OCI-LY1 (cell line): Measurements from ENCODE around the gene PZP.
"Not testable (repeated sequence)": the region's sequence is repeated elsewhere in the genome, so short reads cannot be mapped to it uniquely, and the experiment has no call there.

Experiments
- H2AFZ ChIP-seq: fragments of 200-600 bp; sonication (generic), shearing (Covaris generic); 2 replicates; pipeline ENCODE4 v1.6.0; 2014; ENCODE audit warnings: antibody characterized with exemption, mild to moderate bottlenecking, low read length
- H3F3A ChIP-seq: fragments of 200-600 bp; sonication (generic), shearing (Covaris generic); 2 replicates; pipeline ENCODE4 v1.6.0; 2014; ENCODE audit warnings: mild to moderate bottlenecking, antibody characterized with exemption, low read length, moderate library complexity; ENCODE audit not compliant: insufficient read depth
- H3K27ac ChIP-seq: fragments of 200-600 bp; sonication (generic); 2 replicates; pipeline ENCODE4 v1.5.1; 2014; ENCODE audit warnings: low read length, mixed run types, mild to moderate bottlenecking, low read depth; ENCODE audit not compliant: poor library complexity, severe bottlenecking
- H3K27me3 ChIP-seq: fragments of 200-600 bp; sonication (generic); 2 replicates; pipeline ENCODE4 v1.6.0; 2014; ENCODE audit warnings: antibody characterized with exemption, mild to moderate bottlenecking, low read length, moderate library complexity; ENCODE audit not compliant: insufficient read depth
- H3K36me3 ChIP-seq: fragments of 200-600 bp; sonication (generic); 2 replicates; pipeline ENCODE4 v1.6.1; 2014; ENCODE audit warnings: mild to moderate bottlenecking, antibody characterized with exemption, low read length, moderate library complexity, mixed read lengths; ENCODE audit not compliant: insufficient read depth
- H3K4me1 ChIP-seq: fragments of 200-600 bp; sonication (generic); 2 replicates; pipeline ENCODE4 v1.5.1; 2014; ENCODE audit warnings: mild to moderate bottlenecking, low read length, moderate library complexity; ENCODE audit not compliant: insufficient read depth, severe bottlenecking
- H3K4me2 ChIP-seq: fragments of 200-600 bp; sonication (generic), shearing (Covaris generic); 2 replicates; pipeline ENCODE4 v1.6.1; 2014; ENCODE audit warnings: low read length
- H3K4me3 ChIP-seq: fragments of 200-600 bp; sonication (generic); 2 replicates; pipeline ENCODE4 v1.5.1; 2014; ENCODE audit warnings: low read length, low read depth, mild to moderate bottlenecking, mixed read lengths; ENCODE audit not compliant: poor library complexity, severe bottlenecking
- H3K79me2 ChIP-seq: fragments of 200-600 bp; shearing (Covaris generic); 2 replicates; pipeline ENCODE4 v1.6.1; 2016; ENCODE audit warnings: mixed run types, low read length, mixed read lengths; ENCODE audit not compliant: insufficient read depth
- H3K9ac ChIP-seq: fragments of 200-600 bp; sonication (generic), shearing (Covaris generic); 2 replicates; pipeline ENCODE4 v1.6.1; 2014; ENCODE audit warnings: mild to moderate bottlenecking, low read length, mixed read lengths
- H3K9me2 ChIP-seq: fragments of 200-600 bp; sonication (generic), shearing (Covaris generic); 2 replicates; pipeline ENCODE4 v1.6.1; 2014; ENCODE audit warnings: low read depth, mild to moderate bottlenecking, low read length, mixed read lengths
- H3K9me3 ChIP-seq: fragments of 200-600 bp; shearing (Covaris generic); 2 replicates; pipeline ENCODE4 v1.6.1; 2014; ENCODE audit warnings: low read length, mixed read lengths
- H4K20me1 ChIP-seq: fragments of 200-600 bp; sonication (generic), shearing (Covaris generic); 2 replicates; pipeline ENCODE4 v1.6.0; 2016; ENCODE audit warnings: mild to moderate bottlenecking, low read length; ENCODE audit not compliant: insufficient read depth
- CTCF ChIP-seq: fragments of 200-600 bp; sonication (generic), shearing (Covaris generic); IDR thresholded peaks from 2 replicates; pipeline ENCODE4 v1.5.1; 2017; ENCODE audit warnings: mild to moderate bottlenecking, antibody characterized with exemption, low read length, moderate library complexity, mixed read lengths
- EZH2 ChIP-seq: fragments of 200-600 bp; sonication (generic), shearing (Covaris generic); IDR thresholded peaks from 2 replicates; pipeline ENCODE4 v1.8.0; 2017; ENCODE audit warnings: borderline replicate concordance, mixed run types, mild to moderate bottlenecking, antibody characterized with exemption, low read length, moderate library complexity, mixed read lengths

PZP gene

GRCh38 chr12:9221483-9221882 is 13.3 kb upstream of the PZP start:
- Histone ChIP-seq H3K9me3 (no peaks in the 10 kb centered on the region), H3K9ac (no peak overlapping the region), H3F3A (no peaks in the 10 kb centered on the region), H3K36me3 (no peaks in the 10 kb centered on the region), H3K4me3 (no peak overlapping the region), H4K20me1 (no peaks in the 10 kb centered on the region), H2AFZ (no peak overlapping the region), H3K9me2 (no peaks in the 10 kb centered on the region), H3K4me2 (no peak overlapping the region), H3K27me3 (no peaks in the 10 kb centered on the region), H3K4me1 (no peaks in the 10 kb centered on the region), H3K27ac (no peak overlapping the region), H3K79me2 (no peaks in the 10 kb centered on the region)
- TF ChIP-seq CTCF, result no peak
- TF ChIP-seq EZH2, result no peak

- H2AFZ ChIP-seq, H3K9ac ChIP-seq, H3K4me2 ChIP-seq, H4K20me1 ChIP-seq, H3K9me3 ChIP-seq, H3F3A ChIP-seq, H3K36me3 ChIP-seq, H3K4me1 ChIP-seq, H3K79me2 ChIP-seq, H3K9me2 ChIP-seq, H3K27me3 ChIP-seq, H3K4me3 ChIP-seq, H3K27ac ChIP-seq: not testable (repeated sequence)
Measured at GRCh38 chr12:9221011-9221410, 12.8 kb upstream of the PZP start.

- Histone ChIP-seq H3K4me1 (no peaks in the 10 kb centered on the region), H3K9me2 (no peaks in the 10 kb centered on the region), H3K79me2 (no peaks in the 10 kb centered on the region), H3K27ac (no peak overlapping the region), H3K9me3 (no peaks in the 10 kb centered on the region), H2AFZ (no peak overlapping the region), H3K4me2 (no peak overlapping the region), H3K27me3 (no peaks in the 10 kb centered on the region), H3F3A (no peaks in the 10 kb centered on the region), H4K20me1 (no peaks in the 10 kb centered on the region), H3K4me3 (no peak overlapping the region), H3K36me3 (no peaks in the 10 kb centered on the region), H3K9ac (no peak overlapping the region)
- TF ChIP-seq CTCF, result no peak
- no peak for TF ChIP-seq EZH2
Measured at GRCh38 chr12:9214534-9214933, 6.3 kb upstream of the PZP start.

GRCh38 chr12:9211687-9212086 is 3.5 kb upstream of the PZP start:
- H3K4me1 ChIP-seq, result no peaks in the 10 kb centered on the region
- H2AFZ ChIP-seq, result no peak overlapping the region
- H3K9me3 ChIP-seq, result no peaks in the 10 kb centered on the region
- no peaks in the 10 kb centered on the region for H3K9me2 ChIP-seq
- no peaks in the 10 kb centered on the region for H3K79me2 ChIP-seq
- no peak overlapping the region for H3K4me2 ChIP-seq
- no peaks in the 10 kb centered on the region for H3K36me3 ChIP-seq
- no peak overlapping the region for H3K27ac ChIP-seq
- no peak overlapping the region for H3K9ac ChIP-seq
- TF ChIP-seq EZH2, result no peak
- no peak for TF ChIP-seq CTCF
- no peaks in the 10 kb centered on the region for H3F3A ChIP-seq
- H3K27me3 ChIP-seq, result no peaks in the 10 kb centered on the region
- no peaks in the 10 kb centered on the region for H4K20me1 ChIP-seq
- H3K4me3 ChIP-seq, result no peak overlapping the region
